ENCODE results near the gene AK6. TPM values are rescaled to one million over a fixed set of nuclear protein-coding genes. Genes with fewer than 3 reads are reported as not detected.
"Not testable (repeated sequence)": the region's sequence is repeated elsewhere in the genome, so short reads cannot be mapped to it uniquely, and the experiment has no call there.

The AK6 gene
- total RNA-seq, 1 donor from 2014 or later = 27.1 TPM

DNA sequence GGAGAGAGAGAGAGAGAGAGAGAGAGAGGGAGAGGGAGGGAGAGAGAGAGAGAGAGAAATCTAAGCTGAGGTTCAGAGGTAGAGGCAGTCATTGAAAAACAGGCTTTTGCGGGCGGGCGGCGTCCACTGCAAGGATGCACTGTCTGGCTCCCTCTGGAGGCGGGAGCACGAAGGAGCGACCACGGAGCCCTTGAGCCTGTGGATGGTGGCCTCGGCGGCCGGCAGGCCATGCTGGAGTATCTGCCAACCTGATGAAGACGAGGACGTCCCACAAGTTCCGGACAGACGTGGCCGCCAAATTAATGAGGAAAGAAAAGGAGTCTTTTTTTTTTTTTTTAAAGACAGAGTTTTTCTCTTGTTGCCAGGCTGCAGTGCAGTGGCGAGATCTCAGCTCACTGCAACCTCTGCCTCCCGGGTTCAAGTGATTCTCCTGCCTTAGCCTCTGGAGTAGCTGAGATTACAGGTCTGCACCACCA, 34.5 kb downstream of the AK6 start:
- Mint-ChIP-seq H3K27me3 (ENCODE audit: unreplicated experiment) (peaks cover 2% of the 10 kb centered on the region), H3K4me3 (ENCODE audit: unreplicated experiment) (no peak overlapping the region)

DNA sequence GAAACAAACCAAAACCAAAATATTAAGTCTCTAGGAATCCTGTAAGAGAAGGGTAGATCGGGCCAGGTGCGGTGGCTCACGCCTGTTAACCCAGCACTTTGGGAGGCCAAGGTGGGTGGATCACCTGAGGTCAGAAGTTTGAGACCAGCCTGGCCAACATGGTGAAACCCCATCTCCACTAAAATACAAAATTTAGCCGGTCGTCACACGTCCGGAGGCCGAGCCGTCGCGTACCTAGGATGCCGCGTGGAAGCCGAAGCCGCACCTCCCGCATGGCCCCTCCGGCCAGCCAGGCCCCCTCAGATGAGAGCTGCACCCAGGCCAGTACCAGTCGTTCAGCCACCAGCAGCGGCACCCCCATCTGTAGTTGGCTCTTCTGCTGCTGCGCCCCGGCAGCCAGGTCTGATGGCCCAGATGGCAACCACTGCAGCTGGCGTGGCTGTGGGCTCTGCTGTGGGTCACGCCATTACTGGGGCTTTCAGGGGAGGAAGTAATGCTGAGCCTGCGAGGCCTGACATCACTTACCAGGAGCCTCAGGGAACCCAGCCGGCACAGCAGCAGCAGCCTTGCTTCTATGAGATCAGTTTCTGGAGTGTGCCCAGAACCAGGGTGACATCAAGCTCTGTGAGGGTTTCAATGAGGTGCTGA, 35.5 kb downstream of the AK6 start:
- H3K27me3 Mint-ChIP-seq (ENCODE audit: unreplicated experiment); H3K4me3 Mint-ChIP-seq (ENCODE audit: unreplicated experiment); DNase-seq (ENCODE audit: low spot score); H3K9me3 Mint-ChIP-seq (ENCODE audit: unreplicated experiment); H3K4me1 Mint-ChIP-seq (ENCODE audit: unreplicated experiment); H3K27ac Mint-ChIP-seq (ENCODE audit: unreplicated experiment); H3K36me3 Mint-ChIP-seq (ENCODE audit: low read depth, unreplicated experiment): not testable (repeated sequence)

More for the DNA sequence above, 34.5 kb downstream of the AK6 start:
- DNase-seq (ENCODE audit: low spot score) = peak; percentile 88
- H3K36me3 Mint-ChIP-seq (ENCODE audit: low read depth, unreplicated experiment) = no peaks in the 10 kb centered on the region
- TF ChIP-seq, protein P1, sequence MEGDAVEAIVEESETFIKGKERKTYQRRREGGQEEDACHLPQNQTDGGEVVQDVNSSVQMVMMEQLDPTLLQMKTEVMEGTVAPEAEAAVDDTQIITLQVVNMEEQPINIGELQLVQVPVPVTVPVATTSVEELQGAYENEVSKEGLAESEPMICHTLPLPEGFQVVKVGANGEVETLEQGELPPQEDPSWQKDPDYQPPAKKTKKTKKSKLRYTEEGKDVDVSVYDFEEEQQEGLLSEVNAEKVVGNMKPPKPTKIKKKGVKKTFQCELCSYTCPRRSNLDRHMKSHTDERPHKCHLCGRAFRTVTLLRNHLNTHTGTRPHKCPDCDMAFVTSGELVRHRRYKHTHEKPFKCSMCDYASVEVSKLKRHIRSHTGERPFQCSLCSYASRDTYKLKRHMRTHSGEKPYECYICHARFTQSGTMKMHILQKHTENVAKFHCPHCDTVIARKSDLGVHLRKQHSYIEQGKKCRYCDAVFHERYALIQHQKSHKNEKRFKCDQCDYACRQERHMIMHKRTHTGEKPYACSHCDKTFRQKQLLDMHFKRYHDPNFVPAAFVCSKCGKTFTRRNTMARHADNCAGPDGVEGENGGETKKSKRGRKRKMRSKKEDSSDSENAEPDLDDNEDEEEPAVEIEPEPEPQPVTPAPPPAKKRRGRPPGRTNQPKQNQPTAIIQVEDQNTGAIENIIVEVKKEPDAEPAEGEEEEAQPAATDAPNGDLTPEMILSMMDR (IDR thresholded peaks at IDR 0.05; ENCODE audit: unreplicated experiment) = no peak
- no peaks in the 10 kb centered on the region for H3K9me3 Mint-ChIP-seq (ENCODE audit: unreplicated experiment)
- no peak overlapping the region for H3K27ac Mint-ChIP-seq (ENCODE audit: unreplicated experiment)
- peaks cover 2% of the 10 kb centered on the region for H3K4me1 Mint-ChIP-seq (ENCODE audit: unreplicated experiment)

DNA sequence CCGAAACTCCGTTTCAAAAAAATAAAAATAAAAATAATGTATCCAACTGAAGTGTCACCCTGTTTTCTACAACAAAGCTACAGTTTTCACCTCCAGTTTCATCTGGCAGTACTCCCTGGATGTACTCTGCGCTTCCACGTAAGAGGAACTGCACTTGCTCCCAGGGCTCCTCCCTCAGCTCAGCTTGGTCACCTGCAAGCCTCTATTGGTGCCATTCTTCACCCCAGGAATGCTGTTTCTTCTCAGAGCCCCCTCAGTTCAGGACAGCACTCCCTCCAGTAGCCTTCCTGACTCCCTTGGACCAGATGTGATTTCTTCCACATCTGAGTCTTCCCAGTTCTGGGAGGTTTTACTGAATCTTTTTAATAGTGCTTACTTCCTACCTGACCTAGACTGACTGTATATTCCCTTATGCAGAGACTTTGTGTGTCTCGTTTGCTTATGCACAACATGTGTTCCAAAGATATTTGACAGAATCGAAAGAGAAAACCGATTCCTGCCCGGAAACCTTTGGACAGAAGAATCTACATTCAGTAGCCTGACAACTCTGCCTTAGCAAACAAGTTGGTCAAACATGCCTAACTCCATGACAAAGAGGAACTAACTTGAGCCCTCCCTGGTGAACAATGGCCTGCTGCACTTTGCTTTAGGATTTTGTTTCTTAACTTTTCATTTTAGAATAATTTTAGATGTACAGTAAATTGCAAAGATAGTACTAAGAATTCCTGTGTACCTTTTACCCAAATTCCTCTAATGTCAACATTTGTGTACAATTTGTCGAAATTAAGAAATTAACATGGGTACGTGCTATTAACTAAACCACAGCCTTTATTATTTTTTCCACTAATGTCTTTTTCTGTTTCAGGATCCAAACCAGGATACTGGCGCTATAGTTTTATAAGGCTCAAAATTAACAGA, 37.5 kb downstream of the AK6 start:
- H3K27ac Mint-ChIP-seq (ENCODE audit: unreplicated experiment) = no peak overlapping the region
- H3K4me3 Mint-ChIP-seq (ENCODE audit: unreplicated experiment) = no peak overlapping the region
- DNase-seq (ENCODE audit: low spot score) = no peak

DNA sequence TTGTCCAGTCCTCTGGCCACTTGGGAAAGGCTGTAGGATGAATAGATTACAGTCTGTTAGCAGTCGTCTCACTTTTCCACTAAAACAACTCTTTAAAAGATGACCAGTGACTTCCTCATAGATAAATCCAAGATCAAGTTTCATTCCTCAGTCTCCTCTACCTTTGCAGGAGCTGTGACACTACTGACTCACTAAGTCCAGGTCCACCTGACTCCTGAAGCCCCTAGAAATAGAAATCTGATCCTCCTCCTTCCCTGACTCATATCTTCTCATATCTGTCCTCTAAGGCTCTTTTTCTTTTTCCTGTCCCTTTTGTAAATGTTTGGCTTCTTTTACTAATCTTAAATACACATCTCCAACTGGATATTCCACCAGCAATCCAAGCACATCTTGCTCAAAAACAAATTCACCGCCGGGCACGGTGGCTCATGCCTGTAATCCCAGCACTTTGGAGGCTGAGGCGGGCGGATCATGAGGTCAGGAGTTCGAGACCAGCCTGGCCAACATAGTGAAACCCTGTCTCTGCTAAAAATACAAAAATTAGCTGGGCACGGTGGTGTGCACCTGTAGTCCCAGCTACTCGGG, 39.3 kb downstream of the AK6 start:
- H3K4me3 Mint-ChIP-seq (ENCODE audit: unreplicated experiment) = no peak overlapping the region
- H3K27me3 Mint-ChIP-seq (ENCODE audit: unreplicated experiment) = peaks cover 2% of the 10 kb centered on the region
- TF ChIP-seq, protein P1 (IDR thresholded peaks at IDR 0.05; ENCODE audit: unreplicated experiment) = no peak
- H3K27ac Mint-ChIP-seq (ENCODE audit: unreplicated experiment) = no peak overlapping the region
- no peaks in the 10 kb centered on the region for H3K9me3 Mint-ChIP-seq (ENCODE audit: unreplicated experiment)
- no peak for DNase-seq (ENCODE audit: low spot score)
- no peaks in the 10 kb centered on the region for H3K36me3 Mint-ChIP-seq (ENCODE audit: low read depth, unreplicated experiment)
- peaks cover 2% of the 10 kb centered on the region for H3K4me1 Mint-ChIP-seq (ENCODE audit: unreplicated experiment)

More for the DNA sequence above, 37.5 kb downstream of the AK6 start:
- Mint-ChIP-seq H3K4me1 (ENCODE audit: unreplicated experiment) (peaks cover 2% of the 10 kb centered on the region), H3K27me3 (ENCODE audit: unreplicated experiment) (peaks cover 2% of the 10 kb centered on the region), H3K9me3 (ENCODE audit: unreplicated experiment) (no peaks in the 10 kb centered on the region), H3K36me3 (ENCODE audit: low read depth, unreplicated experiment) (no peaks in the 10 kb centered on the region)
- TF ChIP-seq, protein P1 (IDR thresholded peaks at IDR 0.05; ENCODE audit: unreplicated experiment) = no peak

DNA sequence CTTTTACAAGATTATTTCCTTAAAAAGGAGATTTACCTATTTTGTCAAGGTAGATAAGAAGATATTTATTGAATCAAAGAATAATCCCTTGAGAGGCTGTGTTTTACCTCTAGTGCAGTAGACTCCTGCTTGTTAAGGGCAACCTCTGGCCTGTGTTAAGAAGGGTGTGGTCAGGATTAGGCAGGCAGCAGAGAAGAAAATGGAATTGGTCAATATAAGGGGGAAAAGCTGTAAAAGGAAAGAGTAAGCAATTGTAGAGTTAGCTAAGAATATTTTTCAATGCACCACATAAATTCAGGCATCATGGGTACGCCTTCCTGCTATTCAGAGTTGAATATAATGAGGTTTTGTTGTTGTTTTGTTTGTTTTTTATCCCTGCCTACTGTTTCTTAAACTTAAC, 43.0 kb downstream of the AK6 start:
- DNase-seq (ENCODE audit: low spot score) = no peak
- no peaks in the 10 kb centered on the region for H3K9me3 Mint-ChIP-seq (ENCODE audit: unreplicated experiment)
- H3K4me3 Mint-ChIP-seq (ENCODE audit: unreplicated experiment) = no peak overlapping the region
- H3K4me1 Mint-ChIP-seq (ENCODE audit: unreplicated experiment) = no peaks in the 10 kb centered on the region
- no peak overlapping the region for H3K27ac Mint-ChIP-seq (ENCODE audit: unreplicated experiment)
- no peaks in the 10 kb centered on the region for H3K27me3 Mint-ChIP-seq (ENCODE audit: unreplicated experiment)
- no peaks in the 10 kb centered on the region for H3K36me3 Mint-ChIP-seq (ENCODE audit: low read depth, unreplicated experiment)
- TF ChIP-seq, protein P1 (IDR thresholded peaks at IDR 0.05; ENCODE audit: unreplicated experiment) = no peak
